Lower leg skin (tissue), 4 donors: Measurements from ENCODE around the gene CYSTM1. TPM values are rescaled to one million over a fixed set of nuclear protein-coding genes. Genes with fewer than 3 reads are reported as not detected.
"Not testable (repeated sequence)": the region's sequence is repeated elsewhere in the genome, so short reads cannot be mapped to it uniquely, and the experiment has no call there.

Source experiments
- DNase-seq, 2 donors: peaks; one replicate each; pipeline ENCODE4 v3.0.0-alpha.2; 2019; ENCODE audit warnings: low spot score in 2 of 2
- H3K4me3 ChIP-seq: fragments of 200-600 bp; sonication (generic); 2 replicates; pipeline ENCODE4 v1.5.1; 2017; ENCODE audit warnings: mild to moderate bottlenecking, low read depth; ENCODE audit not compliant: poor library complexity, severe bottlenecking
- POLR2A ChIP-seq, 2 donors: fragments of 450-650 bp; IDR thresholded peaks; one replicate each; pipeline ENCODE4 v1.6.1; 2016 to 2017; ENCODE audit warnings: antibody characterized with exemption in 2 of 2, mild to moderate bottlenecking in 1 of 2, moderate library complexity in 1 of 2
- WGBS, 2 donors: methylation state at CpG; one replicate each; pipeline ENCODE4 v1.1.5; 2018; 5-methylcytosine and 5-hydroxymethylcytosine counted together
- intact Hi-C: fragments of 100-400 bp; cut with DNase I; formaldehyde crosslinking; loops from one replicate; pipeline ENCODE4 v1.15.0; 2023; ENCODE audit warnings: low total_unique reads
- total RNA-seq, 4 donors: library from RNA; depleted of rRNA; stranded (reverse); fragments of >200 nt; gene quantifications; one replicate each; pipeline ENCODE4 v1.1.0, GENCODE V29; 2016
- TF ChIP-seq, protein P1 (sequence below), 3 donors: fragments of 450-650 bp; IDR thresholded peaks; one replicate each; pipeline ENCODE4 v1.5.1; 2016; ENCODE audit warnings: antibody characterized with exemption in 3 of 3, mild to moderate bottlenecking in 3 of 3, moderate library complexity in 2 of 3

The CYSTM1 gene
- total RNA-seq, 4 donors from 2014 or later = 12.9 to 53.6 (median 33.0) TPM

DNA sequence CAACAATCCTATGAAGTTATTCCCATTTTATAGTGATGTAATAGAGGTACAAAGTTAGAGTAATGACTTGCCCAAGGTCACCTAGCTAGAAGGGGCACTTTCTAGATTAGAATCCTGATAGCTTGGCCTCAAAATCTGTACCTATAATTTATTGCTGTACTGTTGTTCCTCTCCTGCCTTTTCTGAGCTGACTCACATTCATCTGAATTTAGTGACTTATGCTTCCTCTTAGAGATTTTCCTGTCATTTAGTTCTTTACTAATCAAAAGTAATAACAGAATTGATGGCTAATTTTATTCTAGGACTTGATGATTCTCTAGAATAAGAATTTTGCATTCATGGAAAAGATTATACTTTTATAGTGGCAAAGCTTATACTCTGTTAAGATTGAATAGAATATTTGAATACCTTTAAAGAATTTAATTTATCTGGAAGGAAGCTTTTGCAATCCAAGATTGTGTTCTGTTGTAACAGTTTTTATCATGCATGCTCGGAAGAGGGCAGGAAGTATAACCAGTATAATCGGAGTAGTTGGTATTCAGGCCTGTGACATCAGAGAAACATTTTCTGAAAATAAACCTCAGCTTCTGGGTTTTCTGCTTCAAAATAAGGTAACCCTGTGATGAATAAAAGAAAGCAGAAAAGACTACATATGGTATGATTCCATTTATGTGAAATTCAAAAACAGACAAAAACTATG lies 21.3 kb downstream of the CYSTM1 start:
- no peak for DNase-seq
- no peak overlapping the region for H3K4me3 ChIP-seq
- intact Hi-C loops = no loop called here
- 88 to 90% methylated on average over 2 of the region's 2 CpGs for WGBS, 2 donors
- TF ChIP-seq, protein P1, sequence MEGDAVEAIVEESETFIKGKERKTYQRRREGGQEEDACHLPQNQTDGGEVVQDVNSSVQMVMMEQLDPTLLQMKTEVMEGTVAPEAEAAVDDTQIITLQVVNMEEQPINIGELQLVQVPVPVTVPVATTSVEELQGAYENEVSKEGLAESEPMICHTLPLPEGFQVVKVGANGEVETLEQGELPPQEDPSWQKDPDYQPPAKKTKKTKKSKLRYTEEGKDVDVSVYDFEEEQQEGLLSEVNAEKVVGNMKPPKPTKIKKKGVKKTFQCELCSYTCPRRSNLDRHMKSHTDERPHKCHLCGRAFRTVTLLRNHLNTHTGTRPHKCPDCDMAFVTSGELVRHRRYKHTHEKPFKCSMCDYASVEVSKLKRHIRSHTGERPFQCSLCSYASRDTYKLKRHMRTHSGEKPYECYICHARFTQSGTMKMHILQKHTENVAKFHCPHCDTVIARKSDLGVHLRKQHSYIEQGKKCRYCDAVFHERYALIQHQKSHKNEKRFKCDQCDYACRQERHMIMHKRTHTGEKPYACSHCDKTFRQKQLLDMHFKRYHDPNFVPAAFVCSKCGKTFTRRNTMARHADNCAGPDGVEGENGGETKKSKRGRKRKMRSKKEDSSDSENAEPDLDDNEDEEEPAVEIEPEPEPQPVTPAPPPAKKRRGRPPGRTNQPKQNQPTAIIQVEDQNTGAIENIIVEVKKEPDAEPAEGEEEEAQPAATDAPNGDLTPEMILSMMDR (IDR thresholded peaks at IDR 0.05) = no peak
- TF ChIP-seq POLR2A (IDR thresholded peaks at IDR 0.05) = no peak

DNA sequence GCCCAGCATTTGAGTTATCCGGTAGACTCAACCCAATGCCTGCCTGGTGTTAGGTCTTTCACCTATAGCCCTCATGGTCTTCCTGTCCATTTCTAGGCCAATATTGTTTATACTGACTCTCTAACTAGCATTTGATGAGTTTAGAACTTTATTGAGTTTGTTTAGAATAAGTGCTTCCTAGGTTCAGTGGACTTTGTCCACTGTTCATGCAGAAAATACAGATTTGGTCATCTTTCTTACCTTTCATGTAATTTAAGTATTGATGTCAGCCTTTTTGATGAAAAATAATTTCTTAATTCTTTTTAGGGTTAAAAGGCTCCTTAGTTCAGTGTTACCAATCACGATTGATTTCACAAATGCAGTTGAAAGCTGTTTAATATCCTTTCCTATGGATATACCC lies 22.0 kb downstream of the CYSTM1 start:
- intact Hi-C loops = no loop called here
- 93% methylated on average over 2 of the region's 2 CpGs for WGBS, 2 donors
- DNase-seq = no peak
- TF ChIP-seq POLR2A (IDR thresholded peaks at IDR 0.05) = no peak
- TF ChIP-seq, protein P1 (IDR thresholded peaks at IDR 0.05) = no peak
- H3K4me3 ChIP-seq = no peak overlapping the region

DNA sequence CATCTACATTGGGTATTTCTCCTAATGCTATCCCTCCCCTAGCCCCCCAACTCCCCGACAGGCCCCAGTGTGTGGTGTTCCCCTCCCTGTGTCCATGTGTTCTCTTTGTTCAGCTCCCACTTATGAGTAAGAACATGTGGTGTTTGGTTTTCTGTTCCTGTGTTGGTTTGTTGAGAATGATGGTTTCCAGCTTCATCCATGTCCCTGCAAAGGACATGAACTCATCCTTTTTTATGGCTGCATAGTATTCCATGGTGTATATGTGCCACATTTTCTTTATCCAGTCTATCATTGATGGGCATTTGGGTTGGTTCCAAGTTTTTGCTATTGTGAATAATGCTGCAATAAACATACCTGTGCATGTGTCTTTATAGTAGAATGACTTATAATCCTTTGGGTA lies 23.9 kb downstream of the CYSTM1 start:
- 90 to 95% methylated on average over 1 of the region's 1 CpG for WGBS, 2 donors
- DNase-seq, intact Hi-C loops, H3K4me3 ChIP-seq: not testable (repeated sequence)

DNA sequence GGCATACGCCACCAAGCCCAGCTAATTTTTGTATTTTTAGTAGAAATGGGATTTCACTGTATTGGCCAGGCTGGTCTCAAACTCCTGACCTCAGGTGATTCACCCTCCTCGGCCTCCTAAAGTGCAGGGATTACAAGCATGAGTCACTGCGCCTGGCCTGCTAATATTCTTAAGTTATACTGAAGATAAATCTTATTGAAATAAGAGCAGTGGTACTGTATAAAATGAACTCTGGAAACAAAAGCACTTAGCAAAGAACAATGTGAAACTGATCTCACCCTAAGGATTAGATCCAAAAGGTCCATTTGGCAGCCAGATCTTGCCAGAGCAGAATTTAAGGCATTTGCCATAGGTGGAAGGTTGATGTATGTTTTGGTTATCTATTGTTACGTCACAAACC lies 27.1 kb downstream of the CYSTM1 start:
- H3K4me3 ChIP-seq = no peak overlapping the region
- intact Hi-C loops = no loop called here
- TF ChIP-seq POLR2A (IDR thresholded peaks at IDR 0.05) = no peak
- TF ChIP-seq, protein P1 (IDR thresholded peaks at IDR 0.05) = no peak
- no peak for DNase-seq
- 81 to 94% methylated on average over 4 of the region's 4 CpGs for WGBS, 2 donors

DNA sequence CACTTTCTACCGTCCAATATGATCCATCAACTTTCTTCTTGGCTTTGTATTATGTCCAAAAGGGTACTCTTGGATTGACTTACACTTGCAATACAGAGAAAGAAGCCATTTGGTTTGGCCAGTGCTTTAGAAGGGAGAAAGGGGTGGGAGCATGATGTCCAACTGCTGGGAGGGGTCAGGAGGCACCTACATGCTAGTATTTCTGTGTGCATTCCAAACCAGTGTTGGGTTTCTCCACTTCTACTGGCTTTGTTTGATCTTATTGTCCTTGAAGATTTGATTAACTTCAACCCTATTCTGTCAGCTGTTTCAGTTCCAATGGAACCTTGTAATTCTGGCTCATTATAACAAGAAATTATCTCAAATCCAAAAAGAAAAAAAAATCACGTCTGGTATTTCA lies 27.6 kb downstream of the CYSTM1 start:
- TF ChIP-seq POLR2A (IDR thresholded peaks at IDR 0.05) = no peak
- TF ChIP-seq, protein P1 (IDR thresholded peaks at IDR 0.05) = no peak
- DNase-seq = no peak
- WGBS, 2 donors = 73 to 77% methylated on average over 2 of the region's 2 CpGs
- intact Hi-C loops = no loop called here
- no peak overlapping the region for H3K4me3 ChIP-seq

DNA sequence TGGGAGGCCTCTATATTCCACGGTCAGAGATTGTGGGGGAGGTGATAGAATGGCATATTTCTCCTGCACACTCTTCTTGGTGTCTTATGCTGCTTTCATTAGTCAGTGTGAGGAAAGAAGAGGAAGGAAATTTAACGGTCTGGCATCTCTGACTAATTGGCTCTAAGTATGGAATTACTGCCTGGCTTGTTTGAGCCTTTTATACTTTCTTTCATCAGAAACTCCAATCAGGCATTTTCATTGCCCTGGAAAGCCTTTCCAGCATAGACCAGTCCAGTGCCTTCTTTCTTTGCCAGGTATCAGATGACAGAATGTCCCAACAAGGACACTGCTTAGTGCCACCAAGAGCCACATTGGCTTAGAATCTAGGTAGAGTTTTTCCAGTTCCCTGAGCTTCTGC lies 30.2 kb downstream of the CYSTM1 start:
- 49 to 51% methylated on average over 2 of the region's 2 CpGs for WGBS, 2 donors
- no peak for DNase-seq
- H3K4me3 ChIP-seq = no peak overlapping the region
- no peak for TF ChIP-seq POLR2A (IDR thresholded peaks at IDR 0.05)
- TF ChIP-seq, protein P1 (IDR thresholded peaks at IDR 0.05) = no peak
- intact Hi-C loops = no loop called here
